Measurements from ENCODE around the gene PVALEF.
A peak's percentile ranks its signal among the peaks of the same experiment; 100 is the strongest.

Gene PVALEF

DNA sequence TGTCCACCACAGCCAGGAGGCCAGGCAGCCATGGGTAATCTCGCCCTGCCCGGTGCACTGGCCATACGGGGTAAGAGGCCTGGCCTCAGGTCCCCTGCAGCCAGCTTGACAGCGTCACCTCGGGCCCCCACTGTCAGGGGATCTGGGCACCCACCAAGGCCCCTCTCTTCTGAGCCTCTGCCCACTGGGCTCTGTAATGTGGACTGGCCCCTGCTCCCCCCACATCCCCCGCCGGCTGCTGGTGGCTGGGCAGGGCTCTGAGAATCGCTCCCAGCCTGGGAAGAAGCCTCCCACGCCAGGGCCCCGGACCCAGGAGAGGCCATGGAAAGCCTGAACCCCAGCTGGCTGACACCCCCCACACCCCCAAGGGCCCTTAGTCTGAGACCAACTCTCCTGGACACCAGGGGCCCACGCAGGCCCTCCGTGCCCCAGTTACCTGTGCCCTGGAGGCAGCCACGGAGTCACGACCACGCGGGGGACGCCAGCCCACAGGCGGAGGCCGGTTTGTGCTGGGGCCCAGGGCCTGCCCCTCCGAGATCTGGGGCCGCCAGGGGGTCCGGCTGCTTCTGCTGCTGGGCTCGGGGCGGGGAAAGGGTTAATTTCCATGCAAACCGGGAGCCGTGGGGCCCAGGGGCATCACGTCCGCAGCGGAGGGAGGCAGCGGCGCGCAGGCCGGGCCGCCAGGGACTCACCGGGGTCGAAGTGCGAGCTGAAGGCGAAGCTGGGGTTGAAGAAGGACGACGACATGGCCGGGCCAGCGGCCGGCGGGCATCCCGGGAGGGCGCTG is at the start of gene PVALEF:
PVALEF (plus strand) TSS at position 262 of the 787 bp plus-strand sequence. CDS start 15,720 bp downstream, outside the sequence.
- DNase-seq (ENCODE audit: low read depth in 2 of 3, low spot score in 1 of 3) = no peak

DNA sequence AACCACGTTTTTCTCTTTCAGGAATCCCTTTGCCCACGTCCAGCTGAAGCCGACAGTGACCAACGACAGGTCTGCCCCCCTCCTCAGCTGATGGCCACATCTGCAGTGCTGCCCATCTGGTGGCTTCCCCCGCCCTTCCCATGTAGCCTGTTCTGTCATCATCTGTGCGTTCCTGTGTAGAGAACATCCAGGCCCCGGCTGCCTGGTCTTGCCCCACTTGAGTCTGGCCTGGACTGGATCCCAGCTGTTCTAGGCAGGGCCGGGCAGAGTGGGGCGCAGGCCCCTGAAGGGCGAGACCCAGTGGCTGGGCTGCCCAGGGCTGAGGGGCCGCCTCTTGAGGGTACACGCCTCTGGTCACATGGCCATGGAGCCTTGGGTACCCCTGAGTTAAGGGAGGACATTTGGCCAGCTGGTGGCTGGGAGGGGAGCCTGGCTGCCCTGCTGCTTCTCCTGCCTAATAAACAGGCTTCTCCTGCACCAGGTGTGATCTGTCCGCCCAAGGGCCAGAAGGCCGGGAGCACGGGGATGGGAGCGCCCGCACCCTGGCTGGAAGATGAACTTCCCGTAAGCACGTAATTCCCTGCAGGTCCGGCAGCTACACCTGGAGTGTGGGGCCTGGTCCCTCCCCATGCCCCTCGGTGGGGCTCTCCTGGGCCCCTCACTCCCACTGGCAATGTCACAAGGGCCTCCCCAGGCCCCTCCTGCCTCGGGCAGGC is 49.4 kb upstream of the PVALEF start:
- DNase-seq (ENCODE audit: low read depth in 2 of 3, low spot score in 1 of 3) = no peak

DNA sequence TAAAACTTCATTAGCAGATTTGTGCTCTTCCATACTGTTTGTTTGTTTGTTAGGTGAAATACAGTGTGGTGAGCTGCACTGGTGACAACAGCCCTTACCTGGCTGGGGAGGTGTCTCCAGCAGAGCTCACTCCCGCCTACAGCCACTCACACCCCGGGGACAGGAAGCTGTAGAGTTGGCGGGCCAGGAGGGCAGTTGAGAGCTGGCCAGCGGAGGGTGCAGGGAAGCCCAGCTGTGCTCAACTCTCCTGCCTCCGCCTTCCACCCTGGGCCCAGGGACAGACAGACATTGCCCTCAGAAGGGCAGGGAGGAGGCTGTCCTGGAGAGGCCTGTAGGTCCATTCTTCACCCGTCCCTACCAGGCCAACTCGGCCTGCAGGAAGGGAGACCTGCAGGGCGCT is 48.6 kb upstream of the PVALEF start:
- no peak for DNase-seq (ENCODE audit: low read depth in 2 of 3, low spot score in 1 of 3)

DNA sequence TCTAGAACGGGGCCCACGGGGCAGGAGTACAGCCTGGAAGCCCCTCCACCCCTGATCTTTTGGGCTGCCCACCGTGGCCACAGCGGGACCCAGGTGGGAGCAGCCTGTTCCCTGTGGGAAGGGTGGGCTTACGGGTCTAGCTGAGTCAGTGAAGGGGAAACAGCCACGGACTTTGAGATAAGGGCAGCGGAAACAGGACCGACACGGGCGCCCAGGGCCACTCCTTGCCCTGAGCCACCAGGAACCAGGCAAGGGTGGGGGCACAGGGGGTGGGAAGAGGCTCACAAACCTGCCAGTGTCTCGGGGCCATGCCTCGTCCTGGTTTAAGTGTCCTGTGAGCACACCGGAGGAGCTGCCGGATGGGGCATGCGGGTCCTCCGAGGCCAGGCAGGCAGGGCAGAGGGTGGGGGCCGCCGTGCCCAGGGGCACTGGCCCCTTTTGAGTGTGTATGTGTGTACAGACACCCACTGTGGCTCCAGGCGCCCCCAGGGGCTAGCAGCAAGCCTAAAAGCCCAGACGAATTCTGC is 47.6 kb upstream of the PVALEF start:
- no peak for DNase-seq (ENCODE audit: low read depth in 2 of 3, low spot score in 1 of 3)

DNA sequence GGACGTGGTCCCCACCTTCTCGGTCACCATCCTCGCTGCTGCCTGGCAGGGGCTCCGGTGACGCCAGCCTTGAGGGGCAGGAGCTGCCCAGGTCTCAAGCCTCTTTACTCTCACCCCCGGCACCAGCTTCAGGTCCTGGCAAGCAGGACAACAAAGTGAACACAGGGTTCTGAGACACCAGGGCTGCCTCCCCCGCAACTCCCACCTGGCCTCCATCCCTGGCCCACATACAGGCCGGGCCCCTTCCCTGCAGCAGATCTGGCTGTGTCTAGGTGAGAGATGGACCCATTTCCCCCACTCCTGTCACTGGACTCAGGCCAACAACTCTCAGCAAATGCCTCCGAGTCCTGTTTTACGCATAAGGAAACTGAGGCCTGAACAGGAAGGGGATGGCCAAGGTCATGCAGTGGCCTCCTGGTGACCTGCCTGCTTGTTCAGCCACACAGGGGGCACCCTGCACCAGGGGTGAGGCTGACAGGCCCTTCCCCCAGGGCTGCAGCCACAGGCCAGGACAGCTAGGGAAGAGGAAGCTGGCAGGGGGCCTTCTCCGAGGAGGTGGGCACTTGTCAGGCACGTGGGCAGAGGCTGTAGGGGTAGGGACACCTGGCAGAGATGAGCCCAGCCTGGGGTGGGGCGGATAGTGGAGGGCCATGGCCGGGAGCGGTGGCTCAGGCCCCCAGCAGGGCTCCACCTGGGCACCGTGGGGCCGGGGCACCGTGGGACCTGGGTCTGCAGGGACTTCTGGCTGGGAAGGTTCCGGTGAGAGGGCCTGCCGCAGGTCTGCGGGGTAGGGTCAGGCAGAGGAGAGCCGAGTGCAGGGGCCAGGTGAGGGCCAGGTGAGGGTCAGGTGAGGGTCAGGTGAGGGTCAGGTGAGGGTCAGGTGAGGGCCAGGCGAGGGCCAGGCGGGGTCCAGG is 46.7 kb upstream of the PVALEF start:
- no peak for DNase-seq (ENCODE audit: low read depth in 2 of 3, low spot score in 1 of 3)

DNA sequence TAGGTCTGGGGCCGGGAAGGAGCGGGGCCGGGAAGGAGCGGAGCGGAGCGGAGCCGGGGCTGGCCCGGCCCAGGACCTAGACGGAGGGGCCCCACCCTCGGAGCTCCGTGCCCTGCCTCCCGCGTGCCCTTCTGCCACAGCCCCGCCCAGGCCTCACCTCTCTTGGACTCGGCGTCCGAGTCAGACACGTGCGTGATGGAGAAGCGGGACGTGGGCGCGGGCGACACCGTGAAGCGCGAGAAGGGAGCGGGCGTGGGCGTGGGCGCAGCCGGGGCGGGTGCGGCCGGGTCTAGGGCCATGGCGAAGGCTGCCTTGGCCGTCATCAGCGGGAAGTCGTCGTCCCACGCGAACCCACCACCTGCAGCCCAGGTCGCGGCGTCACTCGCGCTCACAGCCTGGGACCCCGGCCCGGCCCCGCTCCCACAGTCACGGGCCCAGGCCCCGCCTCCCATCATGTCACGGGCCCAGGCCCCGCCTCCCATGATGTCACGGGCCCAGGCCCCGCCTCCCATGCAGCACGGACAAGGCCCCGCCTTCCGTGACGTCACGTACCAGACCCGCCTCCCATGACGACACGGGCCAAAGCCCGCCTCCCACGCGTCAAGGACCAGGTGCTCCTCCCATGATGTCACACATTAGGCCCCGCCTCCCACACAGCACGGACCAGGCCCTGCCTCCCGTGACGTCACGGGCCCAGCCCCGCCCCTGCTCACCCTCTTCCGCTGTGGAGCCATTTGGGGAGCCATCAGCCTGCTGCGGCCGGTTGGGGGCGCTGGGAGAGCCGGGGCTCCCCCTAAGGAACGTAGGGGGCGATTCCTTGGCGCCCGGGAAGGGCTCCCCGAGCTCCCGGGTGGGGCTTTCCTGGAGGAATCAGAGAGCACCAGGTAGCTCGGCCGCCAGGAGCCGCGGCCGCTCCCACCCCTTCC is 45.8 kb upstream of the PVALEF start:
- DNase-seq (ENCODE audit: low read depth in 2 of 3, low spot score in 1 of 3) = peak; percentile 83 to 92 (median 86)

DNA sequence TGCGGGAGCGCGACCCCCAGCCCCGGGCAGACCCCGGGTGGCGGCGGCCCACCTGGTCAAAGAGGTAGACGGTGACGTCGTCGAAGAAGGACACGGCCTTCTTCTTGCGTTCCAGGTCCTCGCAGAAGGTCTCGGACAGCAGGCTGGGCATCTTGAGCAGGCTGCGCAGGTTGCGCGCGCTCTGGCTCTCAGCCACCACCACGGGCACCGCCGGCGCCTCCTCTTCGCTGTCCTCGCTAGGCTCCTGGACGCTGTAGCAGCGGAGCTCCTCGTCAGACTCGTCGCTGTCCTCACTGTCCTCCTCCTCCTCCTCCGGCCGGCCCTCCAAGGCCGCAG is 45.2 kb upstream of the PVALEF start:
- DNase-seq (ENCODE audit: low read depth in 2 of 3, low spot score in 1 of 3) = no peak

DNA sequence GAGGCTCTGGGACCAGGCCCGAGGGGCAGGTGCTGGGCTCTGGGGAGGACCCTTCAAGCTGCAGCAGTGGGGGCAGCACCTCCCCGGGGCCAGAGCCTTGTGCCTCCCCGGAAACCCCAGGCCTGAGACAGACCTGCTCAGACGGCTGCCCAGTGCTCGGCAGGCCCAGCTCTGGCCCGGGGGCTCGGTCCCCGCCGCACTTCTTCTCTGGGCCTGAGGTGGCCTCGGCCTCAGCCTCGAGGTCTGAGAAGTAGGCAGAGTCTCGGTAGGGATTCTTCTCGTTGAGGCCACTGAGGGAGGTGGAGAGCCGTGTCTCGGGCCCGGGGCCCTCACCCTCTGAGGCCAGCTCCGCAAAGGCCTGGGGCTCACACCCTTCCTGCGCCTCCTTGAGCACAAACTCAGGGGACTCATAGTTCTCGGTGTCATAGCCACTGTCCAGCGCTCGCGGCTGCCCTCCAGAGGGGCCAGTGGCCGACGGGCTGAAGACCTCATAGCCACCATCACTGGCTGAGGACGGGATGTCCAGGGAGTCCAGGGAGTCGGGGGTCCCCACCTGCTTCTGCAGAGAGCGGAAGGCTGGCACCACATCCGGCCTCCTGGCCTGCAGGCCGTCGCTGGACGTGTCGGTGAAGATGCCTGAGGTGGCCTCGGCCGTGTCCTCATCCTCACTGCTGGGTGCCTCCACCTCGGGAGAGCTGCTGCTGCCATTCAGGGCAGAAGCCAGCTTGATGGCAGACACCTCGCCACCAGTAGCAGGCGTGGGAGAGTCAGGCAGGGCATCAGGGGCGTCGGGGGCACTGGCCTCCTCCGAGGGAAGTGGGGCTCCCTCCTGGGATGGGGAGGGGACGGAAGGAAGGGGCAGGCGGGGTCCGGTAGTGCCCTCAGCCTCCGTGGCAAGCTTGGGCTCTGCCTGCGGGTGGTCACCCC is 44.3 kb upstream of the PVALEF start:
- no peak for DNase-seq (ENCODE audit: low read depth in 2 of 3, low spot score in 1 of 3)

DNA sequence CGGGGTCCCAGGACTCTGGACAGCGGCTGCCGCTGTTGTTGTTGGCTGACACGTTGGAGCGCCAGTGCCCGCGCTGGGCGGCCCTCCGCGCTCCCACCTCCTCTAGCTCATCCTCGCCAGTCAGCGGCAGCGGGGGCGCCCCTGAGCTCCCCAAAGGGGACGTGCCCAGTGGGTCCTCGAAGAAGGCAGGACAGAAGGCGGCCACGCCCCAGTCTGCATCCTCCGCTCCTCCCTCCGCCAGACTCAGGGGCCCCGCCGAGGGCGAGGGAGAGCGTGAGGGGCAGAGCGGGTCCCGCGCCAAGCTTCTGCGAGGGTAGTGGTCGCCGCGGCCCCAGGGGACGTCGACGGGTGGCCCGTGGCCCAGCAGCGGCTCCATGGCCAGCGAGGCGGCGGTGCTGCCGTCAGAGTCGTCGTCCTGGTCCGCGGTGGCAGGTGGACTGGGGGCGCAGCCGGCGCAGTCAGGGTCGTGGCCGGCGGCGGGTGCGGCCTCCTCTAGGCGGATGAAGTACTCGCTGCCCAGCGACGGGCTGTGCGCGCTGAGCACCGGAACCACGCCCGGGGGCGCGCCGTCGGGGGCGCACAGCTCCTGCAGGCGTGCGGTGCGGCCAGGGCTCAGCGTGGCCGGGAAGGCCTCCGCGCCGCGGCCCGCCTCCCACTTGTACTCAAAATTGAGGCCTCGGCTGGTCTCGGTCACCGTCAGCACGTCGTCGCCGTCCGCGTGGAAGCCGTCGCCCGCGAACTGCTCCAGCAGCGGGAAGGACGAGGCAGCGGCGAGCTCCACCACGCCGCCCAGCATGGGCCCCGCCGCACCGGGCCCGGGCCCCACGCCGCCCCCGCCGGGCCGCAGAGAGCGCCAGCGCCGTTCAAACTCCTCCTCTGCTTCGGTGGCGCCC is 43.2 kb upstream of the PVALEF start:
- no peak for DNase-seq (ENCODE audit: low read depth in 2 of 3, low spot score in 1 of 3)

DNA sequence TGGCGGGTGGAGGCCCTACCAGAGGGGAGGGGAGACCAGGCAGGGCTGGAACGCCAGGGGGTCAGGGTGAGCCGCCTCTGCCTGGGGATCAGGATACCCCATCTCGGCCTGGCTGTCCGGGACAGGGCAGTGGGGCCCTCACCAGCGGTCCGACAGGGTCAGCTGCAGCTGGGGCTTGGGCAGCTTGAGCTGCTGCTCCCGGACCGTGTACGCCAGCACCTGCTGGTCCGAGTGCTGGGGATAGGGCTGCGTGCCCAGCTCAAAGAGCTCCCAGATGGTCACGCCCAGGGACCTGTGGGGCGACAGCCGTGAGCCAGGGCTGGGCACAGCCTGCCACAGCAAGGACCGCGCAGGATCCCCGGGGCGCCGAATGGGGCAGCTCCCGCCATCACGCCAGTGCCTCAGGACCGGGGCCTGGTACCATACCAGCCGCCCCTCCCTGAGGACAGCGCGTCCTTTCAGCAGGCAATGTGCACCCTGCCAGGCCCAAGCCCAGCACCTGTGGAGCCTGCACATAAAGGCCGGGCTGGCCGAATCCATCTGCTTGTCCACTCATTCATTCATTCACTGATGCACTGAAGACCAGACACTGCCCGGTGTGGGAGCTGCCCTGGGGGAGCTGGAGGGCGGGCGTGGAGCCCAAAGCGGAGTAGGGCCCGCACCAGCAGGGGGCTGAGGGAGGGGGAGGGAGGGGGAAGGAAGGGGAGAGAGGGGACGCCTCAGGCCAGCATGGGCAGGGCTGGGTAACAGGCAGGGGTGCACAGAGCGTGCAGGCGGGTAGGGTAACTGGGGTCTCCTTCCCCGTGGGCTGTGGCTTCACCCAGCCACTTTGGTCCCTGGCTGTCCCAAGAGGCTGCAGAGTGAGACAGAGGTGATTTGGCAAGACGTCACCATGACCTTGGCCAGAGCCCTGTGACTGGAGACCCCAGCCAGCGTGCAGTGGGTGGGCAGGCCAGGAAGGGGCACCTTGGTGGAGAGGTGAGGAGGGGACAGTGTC is 42.0 kb upstream of the PVALEF start:
- no peak for DNase-seq (ENCODE audit: low read depth in 2 of 3, low spot score in 1 of 3)

DNA sequence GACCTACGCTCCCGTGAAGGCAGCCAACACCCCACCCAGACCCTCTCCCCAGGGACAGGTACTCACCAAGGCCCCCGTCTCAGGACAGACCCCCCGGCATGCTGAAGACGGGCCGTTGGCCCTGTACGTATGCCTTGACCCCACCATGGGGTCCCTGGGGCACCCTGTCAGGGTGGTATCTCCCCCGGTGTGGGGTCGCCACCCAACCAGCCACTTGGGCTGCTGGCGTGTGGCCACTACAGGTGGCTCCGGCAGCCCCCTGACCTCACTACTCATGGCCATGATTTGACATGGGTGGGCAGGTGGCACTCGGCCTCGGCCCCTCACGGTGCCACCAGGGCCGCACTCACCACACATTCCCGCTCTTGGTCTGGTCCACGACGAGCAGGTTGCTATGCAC is 40.9 kb upstream of the PVALEF start:
- no peak for DNase-seq (ENCODE audit: low read depth in 2 of 3, low spot score in 1 of 3)

DNA sequence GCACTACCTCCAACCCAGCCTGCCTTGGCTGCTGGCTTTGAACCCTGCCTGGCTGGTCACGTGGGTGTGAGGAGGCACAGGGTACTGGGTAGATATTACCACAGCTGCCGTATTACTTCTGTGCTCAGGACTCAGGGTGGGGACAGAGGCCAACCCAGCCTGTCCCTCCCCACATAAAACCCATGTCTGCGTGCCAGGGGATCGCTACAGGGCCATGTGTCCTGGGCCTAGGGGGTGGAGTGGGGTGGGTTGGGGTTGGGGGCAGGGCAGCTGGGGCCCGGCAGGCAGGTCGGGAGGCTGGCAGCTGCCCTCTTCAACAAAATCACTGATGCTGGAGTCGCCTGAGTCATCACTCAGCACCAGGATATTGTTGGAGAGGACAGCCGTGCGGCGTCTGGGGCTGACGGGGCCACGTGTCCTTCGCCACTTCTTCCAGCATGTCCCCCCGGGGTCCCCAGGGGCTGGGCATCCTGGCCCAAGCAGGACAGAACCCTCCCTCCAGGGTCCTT is 39.7 kb upstream of the PVALEF start:
- DNase-seq (ENCODE audit: low read depth in 2 of 3, low spot score in 1 of 3) = no peak

DNA sequence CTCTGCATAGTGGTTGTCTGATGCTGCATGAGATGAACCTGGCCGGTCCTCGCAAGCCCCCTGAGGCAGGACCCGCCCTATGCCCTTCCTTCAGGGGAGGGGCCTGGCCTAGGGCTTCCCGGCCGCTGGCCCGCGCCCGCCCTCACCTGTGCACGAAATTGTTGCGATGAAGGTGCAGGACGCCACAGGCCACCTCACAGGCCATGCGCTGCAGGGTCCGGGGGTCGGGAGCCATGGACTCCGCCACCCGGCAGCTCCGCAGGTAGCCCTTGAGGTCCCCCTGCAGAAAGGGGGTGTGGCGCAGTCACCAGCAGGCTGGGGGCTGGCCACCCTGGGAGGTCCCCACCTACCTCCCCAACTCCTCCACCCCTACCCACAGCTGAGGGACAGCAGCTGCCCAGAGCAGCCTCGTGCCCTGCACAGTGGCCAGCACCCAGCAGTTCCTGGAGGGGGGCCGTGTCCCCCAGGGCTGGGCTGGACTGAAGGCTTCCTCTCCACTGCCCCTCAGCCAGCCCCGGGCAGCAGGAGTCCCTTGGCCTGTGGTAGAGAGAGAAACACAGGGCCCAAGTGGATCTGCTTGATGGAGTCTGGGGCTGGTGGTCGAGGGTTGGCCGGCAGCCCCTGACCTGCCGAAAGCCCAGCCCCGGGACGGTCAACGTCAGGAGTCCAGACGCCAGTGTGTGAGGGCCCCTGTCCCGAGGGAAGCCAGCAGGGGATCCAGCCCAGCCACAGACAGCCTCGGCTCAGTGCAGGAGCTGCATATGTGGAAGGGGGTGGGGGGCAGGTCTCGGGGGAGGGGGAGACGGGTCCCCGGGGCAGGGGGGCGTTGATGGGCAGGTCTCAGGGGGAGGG is 38.8 kb upstream of the PVALEF start:
- DNase-seq (ENCODE audit: low read depth in 2 of 3, low spot score in 1 of 3) = no peak

DNA sequence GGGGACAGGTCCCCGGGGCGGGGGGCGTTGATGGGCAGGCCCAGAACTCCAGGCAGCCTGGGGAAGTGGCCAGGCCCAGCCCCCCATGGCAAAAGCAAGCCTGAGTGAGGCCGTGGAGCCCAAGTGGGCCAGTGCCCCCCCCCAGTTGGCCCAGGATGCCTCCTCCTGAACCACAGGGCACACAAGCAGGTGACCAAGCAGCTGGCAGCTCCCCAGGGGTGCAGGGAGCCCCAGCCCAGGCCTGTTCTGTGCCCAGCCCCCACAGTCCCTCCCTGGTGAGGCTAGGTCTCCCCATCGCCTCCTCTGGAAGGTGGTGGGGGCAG is 38.2 kb upstream of the PVALEF start:
- no peak for DNase-seq (ENCODE audit: low read depth in 2 of 3, low spot score in 1 of 3)

DNA sequence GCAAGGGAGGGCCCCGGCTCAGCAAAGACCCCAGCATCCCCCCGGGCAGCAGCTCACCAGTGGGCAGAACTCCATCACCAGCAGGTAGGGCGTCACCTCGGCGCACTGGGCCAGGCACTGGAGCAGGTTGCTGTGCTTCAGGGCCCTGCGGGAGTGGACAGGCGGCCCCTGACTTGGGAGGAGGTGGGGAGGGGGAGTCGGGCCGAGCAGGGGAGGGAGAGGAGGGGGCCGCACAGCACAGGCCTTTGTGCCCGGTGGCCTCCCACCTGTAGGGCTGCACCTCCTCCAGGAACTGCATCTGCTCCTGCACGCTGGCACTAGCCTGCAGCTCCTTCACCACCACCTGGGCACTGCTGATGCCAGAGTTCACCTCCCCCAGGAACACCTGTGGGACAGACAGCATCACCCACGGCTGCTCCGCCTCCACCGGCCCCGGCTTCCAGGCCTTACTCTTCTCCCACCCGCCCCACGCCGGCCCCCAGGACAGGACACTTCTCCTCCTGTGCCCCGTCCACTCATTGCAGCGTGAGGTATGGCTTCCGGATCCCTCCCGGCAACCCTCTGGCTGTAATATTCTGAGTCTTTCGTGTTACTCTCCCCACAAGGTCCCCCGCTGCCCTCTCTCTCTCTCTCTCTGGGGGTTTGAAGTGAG is 37.7 kb upstream of the PVALEF start:
- no peak for DNase-seq (ENCODE audit: low read depth in 2 of 3, low spot score in 1 of 3)

DNA sequence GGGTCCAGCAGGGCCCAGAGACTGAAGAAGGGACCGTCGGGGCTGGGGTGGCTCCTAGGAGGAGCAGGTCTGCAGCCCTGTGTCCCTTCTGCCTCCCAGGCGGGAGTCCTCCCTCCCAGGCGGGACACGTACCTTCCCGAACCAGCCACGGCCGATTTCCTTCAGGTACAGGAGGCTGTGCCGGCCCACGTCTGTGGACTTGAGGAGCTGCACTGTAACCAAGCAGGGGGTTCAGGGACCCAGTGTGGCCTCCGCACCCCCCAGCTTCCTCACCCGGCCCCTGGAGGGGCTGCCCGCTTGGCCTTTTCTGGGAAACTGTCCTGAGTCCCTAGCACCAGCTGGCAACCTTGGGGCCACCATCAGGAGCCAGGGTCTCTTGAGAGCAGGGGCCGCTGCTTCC is 37.0 kb upstream of the PVALEF start:
- no peak for DNase-seq (ENCODE audit: low read depth in 2 of 3, low spot score in 1 of 3)

Measured in stimulated activated CD4-positive, alpha-beta T cell treated with anti-CD3 and anti-CD28 coated beads, Interleukin-12 subunit alpha, Interleukin-12 subunit beta, amount 100 ng/mL, for 48 hours (primary cell).